Activated T-helper 9 cell treated with anti-CD3 and anti-CD28 coated beads, Interleukin-2, amount 50 U/mL, for 16 hours (primary cell): ENCODE data around the gene CCR1.

Experiments
- DNase-seq: peaks from one replicate; pipeline ENCODE4 v3.0.0-alpha.2; 2020; ENCODE audit warnings: low read depth

Gene CCR1

GRCh38 chr3:46208167-46208704 is at the start of gene CCR1:
Gene CCR1, minus strand, starts transcription at chr3:46208313. Its CDS starts 4,000 bp downstream, at chr3:46204313.
- DNase-seq, result peak; percentile 17

- DNase-seq, result no peak
These were observed 44.9 kb upstream of the CCR1 start for GRCh38 chr3:46252980-46253379.

GRCh38 chr3:46245146-46245545 is 37.0 kb upstream of the CCR1 start:
- DNase-seq, result no peak

- DNase-seq, result no peak
These were observed 35.4 kb upstream of the CCR1 start for GRCh38 chr3:46243560-46243959.

GRCh38 chr3:46242120-46242519 is 34.0 kb upstream of the CCR1 start, which contains the start of gene CCR3:
Gene CCR3, plus strand, starts transcription at chr3:46242460. Its CDS starts 22,699 bp downstream, at chr3:46265159.
- DNase-seq, result no peak

GRCh38 chr3:46239952-46240351 is 31.8 kb upstream of the CCR1 start:
- no peak for DNase-seq

- DNase-seq, result no peak
These were observed 31.3 kb upstream of the CCR1 start for GRCh38 chr3:46239301-46239938.

- no peak for DNase-seq
These were observed 30.3 kb upstream of the CCR1 start for GRCh38 chr3:46238386-46238785.

- no peak for DNase-seq
These were observed 28.4 kb upstream of the CCR1 start for GRCh38 chr3:46236294-46237054.

GRCh38 chr3:46235425-46235824 is 27.3 kb upstream of the CCR1 start:
- DNase-seq, result no peak

- no peak for DNase-seq
These were observed 25.1 kb upstream of the CCR1 start for GRCh38 chr3:46233194-46233593.

- no peak for DNase-seq
These were observed 23.2 kb upstream of the CCR1 start for GRCh38 chr3:46231323-46231722.

GRCh38 chr3:46228260-46229242 is 20.4 kb upstream of the CCR1 start:
- no peak for DNase-seq

GRCh38 chr3:46222435-46223161 is 14.5 kb upstream of the CCR1 start:
- no peak for DNase-seq

GRCh38 chr3:46221938-46222337 is 13.8 kb upstream of the CCR1 start:
- DNase-seq, result no peak

- no peak for DNase-seq
These were observed 13.3 kb upstream of the CCR1 start for GRCh38 chr3:46221391-46221790.

GRCh38 chr3:46218196-46218709 is 10.1 kb upstream of the CCR1 start:
- DNase-seq, result no peak

GRCh38 chr3:46215810-46216414 is 7.8 kb upstream of the CCR1 start:
- DNase-seq, result no peak

- DNase-seq, result no peak
These were observed 6.7 kb upstream of the CCR1 start for GRCh38 chr3:46214751-46215352.

- no peak for DNase-seq
These were observed 5.1 kb upstream of the CCR1 start for GRCh38 chr3:46213201-46213600.
